HG02973 (cell line): Measurements from ENCODE around the gene ELF3.
"Not testable (repeated sequence)": the region's sequence is repeated elsewhere in the genome, so short reads cannot be mapped to it uniquely, and the experiment has no call there.

ENCODE experiments used
- ATAC-seq: cut with Tn5 transposase; IDR thresholded peaks from one replicate; pipeline ENCODE4 v1.9.1; 2021; ENCODE audit warnings: moderate library complexity; ENCODE audit not compliant: unreplicated experiment

The ELF3 gene

DNA sequence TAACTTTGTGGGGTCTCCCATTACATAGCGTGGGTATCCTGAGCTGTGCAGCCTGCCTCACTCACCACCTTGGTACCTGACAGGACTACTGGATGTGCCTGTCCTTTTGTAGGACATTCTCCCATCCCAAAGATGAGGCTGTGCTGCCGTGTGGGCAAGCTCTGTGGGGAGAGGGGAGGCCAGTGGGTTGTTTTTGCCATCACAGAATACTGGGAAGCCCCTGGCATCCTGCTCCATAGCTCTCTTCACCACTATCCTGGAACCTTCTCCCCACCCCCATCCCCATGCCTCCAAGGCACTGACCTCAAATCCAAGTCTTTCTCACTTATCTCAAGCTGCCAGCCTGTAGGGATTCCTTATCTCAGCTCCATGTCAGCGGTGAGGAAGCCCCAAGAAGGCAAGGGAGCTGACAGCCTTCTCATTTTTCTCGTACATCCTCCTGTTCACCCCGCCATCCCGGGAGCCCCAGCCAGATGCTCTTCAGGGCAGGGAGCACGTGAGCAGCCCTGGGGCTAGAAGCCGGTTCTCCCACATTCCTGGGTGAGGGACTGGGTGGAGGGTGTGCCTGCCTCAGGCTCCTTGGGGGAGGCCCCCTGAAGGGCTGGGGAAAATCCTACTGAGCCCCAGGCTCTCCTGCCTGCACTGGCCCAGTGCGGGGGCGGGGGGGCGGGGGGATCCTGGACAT, 2.4 kb upstream of the ELF3 start:
- no peak for ATAC-seq

DNA sequence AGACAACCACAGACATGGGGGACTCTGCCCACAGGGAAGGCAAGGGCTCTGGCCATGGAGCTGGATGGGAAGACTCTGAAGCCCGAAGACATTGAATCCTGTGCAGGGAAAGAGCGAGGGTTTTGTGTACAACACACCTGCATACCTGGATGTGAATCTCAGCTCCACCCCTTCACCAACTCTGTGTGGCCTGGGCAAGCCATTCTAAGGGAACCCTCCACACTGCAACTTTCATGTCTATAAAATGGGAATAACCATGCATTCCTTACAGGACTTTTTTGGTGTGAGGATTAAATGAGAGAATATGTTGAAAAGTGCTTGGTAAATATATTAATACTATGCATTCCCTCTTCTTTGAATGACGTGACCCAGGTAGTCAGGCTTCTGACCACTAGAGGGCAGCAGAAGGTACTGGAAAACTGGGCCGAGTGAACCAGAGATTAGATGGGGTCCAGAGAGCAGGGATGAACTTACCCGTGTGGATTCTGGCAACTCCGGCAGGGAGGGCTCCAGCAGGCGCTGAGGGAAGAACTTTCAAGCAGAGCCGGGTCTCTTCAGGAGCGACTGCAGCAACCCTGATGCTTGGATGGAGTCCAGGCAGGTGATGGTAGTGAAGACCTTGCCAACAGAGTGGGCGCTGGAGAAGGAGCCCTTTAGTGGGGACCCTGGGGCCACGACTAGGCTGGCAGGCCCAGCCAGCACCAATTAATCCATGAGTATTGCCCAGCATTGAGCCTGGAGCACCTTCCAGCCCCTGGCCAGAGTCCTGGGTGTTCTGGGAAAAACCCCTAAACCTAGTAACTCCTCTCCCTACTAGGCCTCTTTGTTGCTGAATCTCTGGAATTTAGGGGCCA, 834 bp upstream of the ELF3 start:
- ATAC-seq, result no peak

DNA sequence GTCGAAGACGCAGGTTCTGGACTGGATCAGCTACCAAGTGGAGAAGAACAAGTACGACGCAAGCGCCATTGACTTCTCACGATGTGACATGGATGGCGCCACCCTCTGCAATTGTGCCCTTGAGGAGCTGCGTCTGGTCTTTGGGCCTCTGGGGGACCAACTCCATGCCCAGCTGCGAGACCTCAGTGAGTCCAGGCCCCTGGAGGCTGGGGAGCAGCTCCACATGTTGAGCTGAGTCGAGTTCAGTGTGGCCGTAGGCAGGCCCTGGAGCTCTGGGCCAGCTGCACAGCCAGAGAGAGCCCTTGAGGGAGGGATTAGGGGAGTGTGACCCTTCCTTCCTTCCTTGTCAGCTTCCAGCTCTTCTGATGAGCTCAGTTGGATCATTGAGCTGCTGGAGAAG, 1.6 kb downstream of the ELF3 start:
- no peak for ATAC-seq

DNA sequence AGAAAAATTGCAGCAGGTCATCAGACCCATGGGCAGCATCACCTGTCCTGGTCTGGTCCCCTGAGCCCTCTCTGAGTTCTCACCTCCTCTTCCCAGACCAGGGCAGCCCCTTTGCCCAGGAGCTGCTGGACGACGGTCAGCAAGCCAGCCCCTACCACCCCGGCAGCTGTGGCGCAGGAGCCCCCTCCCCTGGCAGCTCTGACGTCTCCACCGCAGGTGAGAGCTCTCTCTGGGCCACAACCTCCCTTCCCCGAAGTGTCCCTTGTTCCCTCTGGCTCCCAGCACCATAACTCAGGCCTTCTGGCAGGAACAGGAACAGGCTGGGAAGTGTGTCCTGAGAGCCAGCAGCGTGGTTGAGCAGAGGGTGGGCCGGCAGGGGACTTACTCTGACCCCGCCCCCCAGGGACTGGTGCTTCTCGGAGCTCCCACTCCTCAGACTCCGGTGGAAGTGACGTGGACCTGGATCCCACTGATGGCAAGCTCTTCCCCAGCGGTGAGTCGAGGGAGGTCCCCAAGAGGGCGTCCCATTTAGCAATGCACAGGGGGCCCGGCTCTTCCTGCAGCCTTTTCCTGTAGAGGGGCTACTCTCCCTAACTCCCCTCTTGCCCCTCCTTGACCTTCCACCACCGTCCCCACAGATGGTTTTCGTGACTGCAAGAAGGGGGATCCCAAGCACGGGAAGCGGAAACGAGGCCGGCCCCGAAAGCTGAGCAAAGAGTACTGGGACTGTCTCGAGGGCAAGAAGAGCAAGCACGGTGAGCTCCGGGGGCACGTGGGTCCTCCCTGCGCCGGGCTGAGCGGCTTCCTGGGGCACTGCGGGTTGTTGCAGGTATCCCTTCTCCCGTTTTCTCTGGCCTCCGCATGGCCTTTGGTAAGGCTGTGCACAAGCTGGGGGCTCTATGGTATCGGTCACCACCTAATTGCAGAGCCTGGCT, 2.4 kb downstream of the ELF3 start:
- no peak for ATAC-seq

DNA sequence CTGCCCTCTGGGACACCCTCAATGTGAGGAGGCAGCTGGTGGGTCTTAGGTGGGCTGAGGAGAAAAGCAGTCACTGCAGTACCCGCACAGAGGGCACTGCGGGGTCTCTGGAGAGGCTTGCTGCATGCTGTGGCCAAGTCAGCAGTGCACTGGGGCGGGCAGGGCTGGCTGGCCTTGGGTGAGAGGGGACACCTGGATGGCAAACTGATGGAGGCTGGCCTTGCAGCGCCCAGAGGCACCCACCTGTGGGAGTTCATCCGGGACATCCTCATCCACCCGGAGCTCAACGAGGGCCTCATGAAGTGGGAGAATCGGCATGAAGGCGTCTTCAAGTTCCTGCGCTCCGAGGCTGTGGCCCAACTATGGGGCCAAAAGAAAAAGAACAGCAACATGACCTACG, 3.2 kb downstream of the ELF3 start:
- no peak for ATAC-seq

DNA sequence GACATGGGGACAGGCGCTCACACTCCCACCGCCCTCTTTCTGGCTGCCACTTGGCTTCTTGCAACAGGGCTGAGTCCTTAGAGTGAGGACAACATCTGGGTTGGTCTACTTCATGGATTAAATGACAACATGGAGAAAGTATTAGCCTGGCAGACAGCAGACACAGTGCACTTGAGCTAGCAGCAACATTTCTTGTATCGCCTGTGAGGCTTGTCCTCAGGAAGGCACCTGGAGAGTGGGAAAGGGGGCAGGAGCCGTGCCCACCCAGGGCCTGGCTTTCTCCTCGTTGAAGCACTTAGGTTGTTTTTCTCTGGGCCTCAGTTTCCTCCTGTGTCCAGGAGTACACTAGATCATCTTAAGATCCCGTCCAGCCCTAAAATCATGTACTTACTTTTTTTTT, 3.7 kb downstream of the ELF3 start:
- ATAC-seq, result no peak

DNA sequence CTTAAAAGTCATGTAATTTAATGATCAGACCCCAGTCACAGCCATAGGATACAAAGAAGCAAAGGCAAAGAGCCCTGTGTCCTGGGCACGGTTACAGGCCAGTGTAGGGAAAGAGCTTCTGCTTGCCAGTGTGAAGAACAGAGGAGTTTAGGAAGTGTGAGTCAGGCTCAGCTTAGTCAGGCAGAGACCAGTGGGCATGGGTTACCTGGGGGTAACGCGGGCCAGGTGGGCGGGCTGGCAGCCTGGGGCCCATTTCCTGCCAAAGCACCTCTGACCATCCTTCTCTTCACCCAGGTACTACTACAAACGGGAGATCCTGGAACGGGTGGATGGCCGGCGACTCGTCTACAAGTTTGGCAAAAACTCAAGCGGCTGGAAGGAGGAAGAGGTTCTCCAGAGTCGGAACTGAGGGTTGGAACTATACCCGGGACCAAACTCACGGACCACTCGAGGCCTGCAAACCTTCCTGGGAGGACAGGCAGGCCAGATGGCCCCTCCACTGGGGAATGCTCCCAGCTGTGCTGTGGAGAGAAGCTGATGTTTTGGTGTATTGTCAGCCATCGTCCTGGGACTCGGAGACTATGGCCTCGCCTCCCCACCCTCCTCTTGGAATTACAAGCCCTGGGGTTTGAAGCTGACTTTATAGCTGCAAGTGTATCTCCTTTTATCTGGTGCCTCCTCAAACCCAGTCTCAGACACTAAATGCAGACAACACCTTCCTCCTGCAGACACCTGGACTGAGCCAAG, 4.7 kb downstream of the ELF3 start:
- ATAC-seq, result no peak

DNA sequence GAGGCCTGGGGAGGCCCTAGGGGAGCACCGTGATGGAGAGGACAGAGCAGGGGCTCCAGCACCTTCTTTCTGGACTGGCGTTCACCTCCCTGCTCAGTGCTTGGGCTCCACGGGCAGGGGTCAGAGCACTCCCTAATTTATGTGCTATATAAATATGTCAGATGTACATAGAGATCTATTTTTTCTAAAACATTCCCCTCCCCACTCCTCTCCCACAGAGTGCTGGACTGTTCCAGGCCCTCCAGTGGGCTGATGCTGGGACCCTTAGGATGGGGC, 5.2 kb downstream of the ELF3 start:
- ATAC-seq, result no peak

DNA sequence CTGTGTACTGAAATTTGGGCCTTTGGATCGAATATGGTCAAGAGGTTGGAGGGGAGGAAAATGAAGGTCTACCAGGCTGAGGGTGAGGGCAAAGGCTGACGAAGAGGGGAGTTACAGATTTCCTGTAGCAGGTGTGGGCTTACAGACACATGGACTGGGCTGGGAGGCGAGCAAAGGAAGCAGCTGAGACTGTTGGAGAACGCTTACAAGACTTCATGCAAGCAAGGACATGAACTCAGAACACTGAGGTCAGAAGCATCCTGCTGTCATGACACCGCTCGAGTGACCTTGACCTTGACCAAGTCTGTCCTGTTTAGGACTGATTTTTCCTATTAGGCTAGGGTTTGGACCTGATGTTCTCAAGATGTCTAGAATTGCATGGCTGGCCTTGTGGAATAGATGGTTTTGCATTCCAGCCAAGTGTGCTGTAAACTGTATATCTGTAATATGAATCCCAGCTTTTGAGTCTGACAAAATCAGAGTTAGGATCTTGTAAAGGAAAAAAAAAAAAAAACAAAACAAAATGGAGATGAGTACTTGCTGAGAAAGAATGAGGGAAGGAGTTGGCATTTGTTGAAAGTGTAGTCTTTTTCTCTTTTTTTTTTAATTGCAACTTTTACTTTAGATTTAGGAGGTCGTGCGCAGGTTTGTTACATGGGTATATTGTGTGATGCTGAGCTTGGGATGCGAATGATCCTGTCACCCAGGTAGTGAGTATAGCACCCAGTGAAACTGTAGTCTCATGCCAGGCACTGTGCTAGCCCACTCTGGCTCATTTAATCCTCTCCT, 5.8 kb downstream of the ELF3 start:
- no peak for ATAC-seq

DNA sequence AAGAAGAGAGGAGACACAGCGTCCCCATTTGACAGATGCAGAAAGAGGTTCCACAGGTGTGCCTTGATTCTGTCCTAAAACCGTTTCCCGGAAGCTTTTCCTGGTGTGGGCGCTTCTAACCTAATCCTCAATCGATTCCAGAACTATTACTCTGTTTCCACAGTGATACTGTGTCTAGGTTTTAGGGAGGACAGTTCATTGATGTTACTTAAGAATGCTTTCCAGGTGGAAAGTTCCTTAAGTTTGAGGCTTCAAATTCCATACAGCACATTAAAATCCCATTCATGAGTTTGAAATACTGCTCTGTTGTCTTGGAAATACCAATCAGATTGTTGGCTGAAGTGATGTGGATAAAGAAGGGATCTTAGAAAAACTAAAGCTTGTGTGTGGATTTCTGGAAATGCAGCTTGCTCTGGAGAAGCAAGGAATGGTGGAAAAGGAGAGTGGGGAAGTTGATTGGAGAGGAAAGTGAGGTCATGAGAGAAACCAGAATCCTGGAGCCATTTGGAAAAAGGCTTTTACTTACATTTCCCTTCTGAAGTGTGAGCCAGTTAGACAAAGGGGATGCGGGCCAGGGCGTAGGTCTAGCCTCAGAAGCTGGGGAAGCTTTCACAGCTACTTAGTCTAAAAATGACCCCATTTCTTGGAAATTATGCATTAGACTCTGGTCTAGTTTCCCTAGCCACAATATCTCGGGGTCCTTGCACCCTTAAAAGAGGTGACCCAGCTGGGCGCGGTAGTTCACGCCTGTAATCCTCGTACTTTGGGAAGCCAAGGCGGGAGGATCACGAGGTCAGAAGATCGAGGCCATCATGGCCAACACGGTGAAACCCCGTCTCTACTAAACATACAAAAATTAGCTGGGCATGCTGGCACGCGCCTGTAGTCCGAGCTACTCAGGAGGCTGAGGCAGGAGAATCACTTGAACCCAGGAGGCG, 6.7 kb downstream of the ELF3 start:
- no peak for ATAC-seq

DNA sequence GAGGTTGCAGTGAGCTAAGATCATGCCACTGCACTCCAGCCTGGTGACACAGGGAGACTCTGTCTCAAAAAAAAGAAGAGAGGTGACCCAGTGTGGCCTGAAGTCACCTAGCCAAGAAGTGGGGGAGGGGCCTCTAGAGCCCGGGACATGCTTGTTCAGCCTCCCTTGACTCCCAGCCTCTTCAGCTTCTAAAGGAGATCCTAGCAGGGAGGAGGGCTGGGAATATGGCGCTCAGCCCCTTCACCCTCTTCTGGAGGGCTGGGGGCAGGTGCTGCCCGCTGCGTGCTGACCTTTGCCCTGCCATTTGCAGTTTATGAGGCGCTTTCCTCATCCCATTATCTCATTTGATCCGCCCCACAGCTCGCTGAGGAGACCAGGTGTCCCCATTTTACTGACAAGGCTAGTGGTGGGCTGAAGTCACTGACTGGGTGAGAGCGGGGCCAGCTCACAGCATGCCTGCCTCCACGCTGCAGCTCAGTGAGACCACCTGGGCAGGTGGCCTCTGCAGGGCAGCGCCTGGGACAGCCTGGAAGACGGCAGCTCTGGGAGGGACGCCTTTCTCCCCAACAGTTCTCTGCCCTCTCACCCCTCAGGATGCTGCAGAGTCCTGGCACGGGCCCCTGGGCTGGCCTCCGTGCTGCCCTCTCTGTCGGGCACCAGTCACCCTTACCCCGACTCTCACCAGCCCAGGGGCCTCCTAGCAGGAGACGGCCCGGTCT, 7.5 kb downstream of the ELF3 start:
- ATAC-seq, result no peak

DNA sequence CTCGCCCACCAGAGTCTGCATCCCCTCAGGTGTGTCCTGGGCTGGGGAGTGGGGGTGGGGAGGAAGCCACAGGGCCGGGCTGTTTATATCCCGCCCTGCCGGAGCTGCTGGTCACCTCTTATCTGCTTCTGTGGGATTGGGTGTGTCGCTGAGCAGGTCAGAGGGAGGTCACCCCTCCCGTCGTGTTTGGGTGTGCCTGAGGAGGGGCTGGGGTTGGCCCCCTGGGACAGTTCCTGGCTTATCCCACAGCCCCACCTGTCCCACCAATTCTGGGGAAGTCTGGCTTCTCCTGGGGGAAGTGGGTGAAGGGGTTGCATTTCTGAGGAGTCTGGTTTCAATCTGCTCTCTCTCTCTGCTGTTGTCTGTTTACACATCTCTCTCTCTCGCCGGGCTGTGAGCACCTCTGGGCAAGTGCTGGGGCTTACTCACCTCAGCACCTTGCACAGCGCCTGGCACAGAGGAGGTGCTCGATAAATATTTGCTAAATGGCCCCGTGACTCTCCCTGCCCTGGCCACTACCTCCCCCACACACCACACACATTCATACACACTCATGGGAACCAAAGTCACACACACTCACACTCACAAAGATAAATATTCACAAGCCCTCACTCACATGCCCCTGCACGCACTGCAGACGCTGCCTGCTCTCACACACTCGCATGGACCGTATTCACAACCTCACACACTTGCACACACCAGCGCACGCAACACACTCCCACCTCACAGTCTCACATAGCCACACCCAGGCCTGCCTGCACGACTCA, 8.3 kb downstream of the ELF3 start:
- ATAC-seq, result no peak

DNA sequence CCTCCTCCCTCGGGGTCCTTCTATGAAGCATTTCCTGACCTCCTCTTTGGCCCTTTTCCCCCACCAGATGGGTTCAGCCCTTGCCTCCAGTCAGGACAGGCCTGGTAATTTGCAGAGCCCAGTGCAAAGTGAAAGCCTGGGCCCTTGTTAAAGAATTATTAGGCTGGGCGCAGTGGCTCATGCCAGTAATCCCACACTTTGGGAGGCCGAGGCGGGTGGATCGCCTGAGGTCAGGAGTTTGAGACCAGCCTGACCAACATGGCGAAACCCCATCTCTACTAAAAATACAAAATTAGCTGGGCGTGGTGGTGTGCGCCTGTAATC, 8.8 kb downstream of the ELF3 start:
- ATAC-seq, result not testable (repeated sequence)

DNA sequence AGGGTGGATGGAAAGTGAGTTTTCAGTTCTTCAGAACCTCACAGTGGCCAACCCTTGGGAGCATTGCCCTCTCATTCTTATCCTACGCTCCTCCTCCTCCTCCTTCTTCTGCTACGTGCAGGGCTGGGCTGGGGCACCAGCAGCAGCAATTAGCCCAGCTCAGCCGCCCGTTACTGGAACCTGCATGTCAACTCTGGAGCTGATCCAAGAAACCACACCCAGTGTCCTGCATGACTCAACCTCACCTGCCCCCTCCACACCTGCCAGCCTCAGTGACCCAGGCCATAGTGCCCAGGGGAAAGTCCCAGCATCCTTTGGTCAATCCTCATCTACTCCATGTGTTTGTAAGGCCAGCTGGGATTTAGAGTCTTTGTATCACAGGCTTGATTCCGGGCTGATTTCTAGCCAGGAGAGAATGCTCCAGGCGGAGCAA, 12.6 kb downstream of the ELF3 start:
- ATAC-seq, result no peak

DNA sequence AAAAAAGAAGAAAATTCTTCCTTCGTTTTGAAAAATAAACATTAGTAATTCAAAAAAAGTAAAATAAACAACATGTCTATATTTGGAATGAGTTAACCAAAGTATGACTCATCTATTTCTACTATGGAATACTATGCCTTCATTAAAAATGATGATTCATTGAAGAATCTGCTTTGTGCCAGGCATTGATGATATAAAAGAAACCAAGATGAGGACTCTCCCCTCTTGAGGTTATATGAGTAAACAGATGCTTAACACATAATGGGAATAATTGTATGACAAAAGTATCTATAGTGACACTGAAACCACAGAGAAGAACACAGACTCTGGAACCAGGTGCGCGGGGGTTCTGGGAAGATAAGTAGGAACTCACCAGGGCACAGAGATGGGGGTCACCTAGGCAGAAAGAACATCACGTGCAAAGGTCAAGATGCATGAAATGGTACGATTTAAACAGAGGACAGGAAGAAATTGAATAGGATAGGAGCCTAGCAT, 18.8 kb downstream of the ELF3 start:
- no peak for ATAC-seq

DNA sequence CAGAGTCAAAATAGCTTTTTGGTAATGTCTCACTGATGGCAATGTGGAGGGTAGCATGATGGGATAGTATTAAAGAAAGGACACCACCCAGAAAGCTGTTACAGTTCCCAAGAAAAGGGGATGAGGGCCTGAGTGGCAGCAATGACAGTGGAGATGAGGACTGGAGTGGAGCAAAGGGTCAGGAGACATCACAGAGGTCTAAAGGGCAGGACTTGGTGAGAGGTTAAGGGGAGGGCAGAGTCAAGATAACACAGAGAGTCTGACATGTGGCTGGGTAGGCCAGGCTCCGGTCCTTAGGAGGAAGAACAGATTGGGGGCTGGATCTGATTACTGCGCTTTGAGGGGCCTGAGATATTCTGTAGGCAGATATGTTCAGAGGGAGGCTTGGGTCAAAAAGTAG, 19.3 kb downstream of the ELF3 start:
- ATAC-seq, result no peak

DNA sequence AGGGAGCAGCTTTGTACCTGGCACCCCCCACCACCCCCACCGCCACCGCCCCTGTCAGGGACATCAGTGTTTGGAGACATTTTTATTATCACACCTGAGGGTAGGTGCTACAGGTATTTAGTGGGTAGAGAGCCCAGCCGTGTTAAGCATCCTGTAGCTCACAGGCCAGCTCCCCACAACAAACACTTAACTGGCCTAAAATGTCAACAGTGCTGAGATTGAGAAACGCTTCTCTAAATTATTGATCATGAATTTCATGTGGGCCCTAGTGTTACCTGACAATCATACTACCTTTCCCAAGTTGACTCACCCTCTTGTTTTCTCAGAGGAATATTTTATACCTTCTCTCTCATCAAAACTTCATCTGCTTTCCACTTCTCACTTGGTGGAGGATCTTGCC, 21.4 kb downstream of the ELF3 start:
- no peak for ATAC-seq
